HG02973 (cell line): Measurements from ENCODE around the gene FGF12.

ENCODE experiments used
- ATAC-seq: cut with Tn5 transposase; IDR thresholded peaks from one replicate; pipeline ENCODE4 v1.9.1; 2021; ENCODE audit warnings: moderate library complexity; ENCODE audit not compliant: unreplicated experiment

Gene FGF12

GRCh38 chr3:192354687-192355086, 372.7 kb downstream of the FGF12 start:
- no peak for ATAC-seq

GRCh38 chr3:192352142-192352541, 375.2 kb downstream of the FGF12 start:
- ATAC-seq: no peak

- ATAC-seq: no peak
These were observed 375.9 kb downstream of the FGF12 start for GRCh38 chr3:192351441-192351840.

- ATAC-seq: no peak
These were observed 387.3 kb downstream of the FGF12 start for GRCh38 chr3:192340031-192340430.

GRCh38 chr3:192339214-192339613, 388.1 kb downstream of the FGF12 start:
- no peak for ATAC-seq

- ATAC-seq: no peak
These were observed 391.1 kb downstream of the FGF12 start for GRCh38 chr3:192336286-192336685.

- no peak for ATAC-seq
These were observed 394.7 kb downstream of the FGF12 start for GRCh38 chr3:192332386-192333291.

- peak; percentile 72 for ATAC-seq
These were observed 395.5 kb downstream of the FGF12 start for GRCh38 chr3:192331749-192332385.

- ATAC-seq: no peak
These were observed 400.7 kb downstream of the FGF12 start for GRCh38 chr3:192326656-192327055.

- no peak for ATAC-seq
These were observed 409.8 kb downstream of the FGF12 start for GRCh38 chr3:192317564-192317963.

- ATAC-seq: no peak
These were observed 413.7 kb downstream of the FGF12 start for GRCh38 chr3:192313605-192314004.

- no peak for ATAC-seq
These were observed 419.7 kb downstream of the FGF12 start for GRCh38 chr3:192307631-192308030.

GRCh38 chr3:192303235-192303634, 424.1 kb downstream of the FGF12 start:
- ATAC-seq: no peak

GRCh38 chr3:192302721-192303120, 424.6 kb downstream of the FGF12 start:
- ATAC-seq: no peak

- no peak for ATAC-seq
These were observed 427.4 kb downstream of the FGF12 start for GRCh38 chr3:192299921-192300320.

GRCh38 chr3:192296845-192297244, 430.5 kb downstream of the FGF12 start:
- ATAC-seq: no peak

GRCh38 chr3:192284443-192285072, 442.8 kb downstream of the FGF12 start:
- no peak for ATAC-seq

- no peak for ATAC-seq
These were observed 446.0 kb downstream of the FGF12 start for GRCh38 chr3:192281207-192281880.

GRCh38 chr3:192279664-192280063, 447.7 kb downstream of the FGF12 start:
- no peak for ATAC-seq

GRCh38 chr3:192277477-192277876, 449.9 kb downstream of the FGF12 start:
- ATAC-seq: no peak

- no peak for ATAC-seq
These were observed 451.5 kb downstream of the FGF12 start for GRCh38 chr3:192275741-192276355.
